Fibroblast of pulmonary artery (primary cell): ENCODE results near the gene MIDN.

Experiments used
- DNase-seq: peaks from one replicate; pipeline ENCODE4 v3.0.0-alpha.2; 2010; ENCODE audit warnings: low read depth
- H3K4me3 ChIP-seq: replicated peaks from 2 replicates; pipeline ENCODE4 v1.5.1; 2011; ENCODE audit warnings: low read depth, mild to moderate bottlenecking, control low read depth, low read length, moderate library complexity
- CTCF ChIP-seq: IDR thresholded peaks from 2 replicates; pipeline ENCODE4 v1.5.1; 2011; ENCODE audit warnings: mild to moderate bottlenecking, control low read depth, low read length, inconsistent platforms; ENCODE audit errors: missing control alignments

The MIDN gene

GRCh38 chr19:1217366-1217765, 31.0 kb upstream of the MIDN start:
- TF ChIP-seq CTCF = no peak
- no peak for DNase-seq
- no peak overlapping the region for H3K4me3 ChIP-seq

DNA sequence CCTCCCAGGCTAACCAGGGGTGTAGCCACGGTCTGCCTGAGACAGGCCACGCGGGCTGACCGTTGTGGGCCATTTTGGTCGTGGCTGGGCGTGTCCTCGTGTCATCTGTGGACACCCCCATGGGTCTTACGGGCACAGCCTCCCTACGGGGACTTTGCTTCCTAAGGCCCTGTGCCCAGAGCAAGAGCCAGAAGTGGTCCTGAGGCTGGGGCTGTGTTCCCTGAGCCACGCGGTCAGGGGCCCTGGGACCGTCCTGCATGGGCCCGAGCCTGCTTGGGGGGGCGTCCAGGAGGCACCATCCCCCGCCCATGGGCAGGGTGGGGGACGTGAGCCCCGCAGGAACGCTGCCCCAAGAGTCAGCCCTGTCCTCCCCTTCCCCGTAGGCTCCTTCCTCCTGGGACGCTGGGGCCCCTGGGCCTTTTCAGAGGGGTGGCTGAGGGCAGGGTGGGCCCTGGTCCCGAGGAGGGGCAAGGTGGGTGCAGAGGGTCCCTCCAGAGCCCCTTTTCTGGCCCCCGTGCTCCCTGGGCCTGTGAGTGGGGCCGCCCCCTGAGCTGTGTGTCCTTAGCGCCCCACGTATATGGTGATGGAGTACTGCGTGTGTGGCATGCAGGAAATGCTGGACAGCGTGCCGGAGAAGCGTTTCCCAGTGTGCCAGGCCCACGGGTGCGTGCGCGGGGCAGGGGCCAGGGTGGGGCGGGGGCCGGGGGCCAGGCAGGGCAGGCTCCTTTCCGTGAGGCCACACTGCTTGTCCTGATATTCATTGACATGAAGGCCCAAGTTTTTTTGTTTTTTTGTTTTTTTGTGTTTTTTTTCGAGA, 29.4 kb upstream of the MIDN start:
- no peak overlapping the region for H3K4me3 ChIP-seq
- no peak for TF ChIP-seq CTCF
- DNase-seq = no peak

GRCh38 chr19:1219786-1220476, 28.5 kb upstream of the MIDN start:
- DNase-seq = no peak
- no peak for TF ChIP-seq CTCF
- H3K4me3 ChIP-seq = no peak overlapping the region

GRCh38 chr19:1220477-1220930, 27.9 kb upstream of the MIDN start:
- TF ChIP-seq CTCF = no peak
- no peak for DNase-seq
- H3K4me3 ChIP-seq = no peak overlapping the region

- peak; percentile 61 for DNase-seq
- peak; percentile 55 for TF ChIP-seq CTCF
- H3K4me3 ChIP-seq = no peak overlapping the region
Measured at GRCh38 chr19:1220976-1221903, 27.1 kb upstream of the MIDN start.

- TF ChIP-seq CTCF = no peak
- H3K4me3 ChIP-seq = no peak overlapping the region
- DNase-seq = no peak
Measured at GRCh38 chr19:1221904-1222255, 26.5 kb upstream of the MIDN start.
